SK-N-SH (cell line): ENCODE measurements around the gene NPHS1. TPM values are rescaled to one million over a fixed set of nuclear protein-coding genes. Genes with fewer than 3 reads are reported as not detected.

Source experiments
- CTCF ChIA-PET: fragments of 300-600, 350-600 bp; formaldehyde crosslinking; extraction: SDS; loops from one replicate; lab custom pipeline; 2021; lab: Yijun Ruan, JAX
- POLR2A ChIA-PET: fragments of 350-600 bp; sonication (Branson Sonifier 250); formaldehyde crosslinking; extraction: SDS; loops from one replicate; lab custom pipeline; 2020; ENCODE audit warnings: antibody characterized with exemption, inconsistent platforms; lab: Yijun Ruan, JAX
- DNase-seq: peaks from one replicate; pipeline ENCODE4 v3.0.0; 2012
- H2AFZ ChIP-seq: fragments of 200-600 bp; sonication (generic); 2 replicates; pipeline ENCODE4 v1.8.1; 2016; ENCODE audit warnings: antibody characterized with exemption, mild to moderate bottlenecking, low read depth
- H3F3A ChIP-seq: fragments of 200-600 bp; sonication (generic); replicated peaks from 2 replicates; pipeline ENCODE3; 2016; ENCODE audit warnings: antibody characterized with exemption, mild to moderate bottlenecking; ENCODE audit not compliant: insufficient read depth
- H3K27ac ChIP-seq, 2 experiments: fragments of 200-500 bp in 1 of 2; fragments of 200-600 bp in 1 of 2; sonication (Bioruptor generic) in 1 of 2; sonication (generic), shearing (Covaris generic) in 1 of 2; 2 replicates each; pipeline versions ENCODE4 v1.5.1 to v1.6.1; 2014 to 2016; ENCODE audit warnings: low read depth in 2 of 2, inconsistent platforms in 1 of 2, low read length in 1 of 2, mild to moderate bottlenecking in 1 of 2, mixed read lengths in 1 of 2
- H3K27me3 ChIP-seq: fragments of 200-600 bp; sonication (generic), shearing (Covaris generic); 2 replicates; pipeline ENCODE4 v1.6.1; 2016; ENCODE audit warnings: mixed run types; ENCODE audit not compliant: insufficient read depth
- H3K36me3 ChIP-seq, 2 experiments: fragments of 200-500 bp in 1 of 2; fragments of 200-600 bp in 1 of 2; sonication (Bioruptor generic) in 1 of 2; sonication (generic) in 1 of 2; replicated peaks in 1 of 2; 2 replicates each; pipeline versions ENCODE3 to v1.5.1; 2014 to 2016; ENCODE audit warnings: low read length in 1 of 2, mild to moderate bottlenecking in 1 of 2; ENCODE audit not compliant: insufficient read depth in 2 of 2, control insufficient read depth in 1 of 2
- H3K4me1 ChIP-seq, 2 experiments: fragments of 200-500 bp in 1 of 2; fragments of 200-600 bp in 1 of 2; sonication (Bioruptor generic) in 1 of 2; sonication (generic), shearing (Covaris generic) in 1 of 2; 2 replicates each; pipeline versions ENCODE4 v1.5.1 to v1.6.1; 2014 to 2016; ENCODE audit warnings: low read depth in 1 of 2, low read length in 1 of 2, mixed run types in 1 of 2; ENCODE audit not compliant: insufficient read depth in 2 of 2, control insufficient read depth in 1 of 2
- H3K4me2 ChIP-seq: fragments of 200-600 bp; sonication (generic), shearing (Covaris generic); 2 replicates; pipeline ENCODE4 v1.6.1; 2017; ENCODE audit warnings: mixed run types
- H3K4me3 ChIP-seq, 2 experiments: fragments of 200-500 bp in 1 of 2; fragments of 200-600 bp in 1 of 2; sonication (Bioruptor generic) in 1 of 2; sonication (generic), shearing (Covaris generic) in 1 of 2; 2 replicates each; pipeline versions ENCODE4 v1.5.1 to v1.8.1; 2014 to 2016; ENCODE audit warnings: low read depth in 2 of 2, inconsistent platforms in 1 of 2, low read length in 1 of 2, mild to moderate bottlenecking in 1 of 2, mixed read lengths in 1 of 2, moderate library complexity in 1 of 2
- H3K79me2 ChIP-seq: fragments of 200-600 bp; sonication (generic); 2 replicates; pipeline ENCODE4 v1.8.1; 2017; ENCODE audit warnings: mild to moderate bottlenecking; ENCODE audit not compliant: insufficient read depth
- H3K9ac ChIP-seq: fragments of 200-600 bp; sonication (generic); 2 replicates; pipeline ENCODE4 v1.6.1; 2017; ENCODE audit warnings: mixed run types
- H3K9me2 ChIP-seq: fragments of 200-600 bp; sonication (generic); 2 replicates; pipeline ENCODE4 v1.6.1; 2017; ENCODE audit warnings: mixed run types
- H3K9me3 ChIP-seq: fragments of 200-600 bp; sonication (generic); 2 replicates; pipeline ENCODE4 v1.6.1; 2017; ENCODE audit warnings: mixed run types, mild to moderate bottlenecking, moderate library complexity
- H4K20me1 ChIP-seq: fragments of 200-600 bp; sonication (generic); 2 replicates; pipeline ENCODE4 v1.6.1; 2017; ENCODE audit warnings: mild to moderate bottlenecking, mixed run types; ENCODE audit not compliant: insufficient read depth
- EZH2phosphoT487 ChIP-seq: fragments of 200-600 bp; sonication (generic); IDR thresholded peaks from 2 replicates; pipeline ENCODE4 v1.6.1; 2017; ENCODE audit warnings: low read depth, mixed run types, mild to moderate bottlenecking, antibody characterized with exemption, moderate library complexity, borderline replicate concordance
- FOSL2 ChIP-seq: IDR thresholded peaks from 2 replicates; pipeline ENCODE4 v1.4.0; 2012; ENCODE audit warnings: low read depth, mild to moderate bottlenecking, moderate library complexity, borderline replicate concordance
- MEF2A ChIP-seq: IDR thresholded peaks from 2 replicates; pipeline ENCODE4 v1.4.0; 2012; ENCODE audit warnings: low read depth, borderline replicate concordance
- NRF1 ChIP-seq: IDR thresholded peaks from 2 replicates; pipeline ENCODE4 v1.6.1; 2012; ENCODE audit warnings: low read depth, mild to moderate bottlenecking, low read length
- POLR2AphosphoS5 ChIP-seq: IDR thresholded peaks from 2 replicates; pipeline ENCODE4 v1.6.1; 2012; ENCODE audit warnings: low read depth, low read length
- RFX5 ChIP-seq: IDR thresholded peaks from 2 replicates; pipeline ENCODE4 v1.6.1; 2012; ENCODE audit warnings: mild to moderate bottlenecking, improper control_type of control experiment, low read length
- RXRA ChIP-seq: IDR thresholded peaks from 2 replicates; pipeline ENCODE4 v1.4.0; 2012; ENCODE audit warnings: low read depth, mild to moderate bottlenecking, borderline replicate concordance
- SIN3A ChIP-seq: IDR thresholded peaks from 2 replicates; pipeline ENCODE4 v1.6.1; 2012; ENCODE audit warnings: low read depth, mild to moderate bottlenecking, low read length, moderate library complexity, borderline replicate concordance
- SMC3 ChIP-seq: IDR thresholded peaks from 2 replicates; pipeline ENCODE4 v1.6.1; 2012; ENCODE audit warnings: low read depth, low read length, improper control_type of control experiment
- TEAD4 ChIP-seq: IDR thresholded peaks from 2 replicates; pipeline ENCODE4 v1.4.0; 2012; ENCODE audit warnings: mild to moderate bottlenecking, borderline replicate concordance; ENCODE audit not compliant: insufficient read depth
- USF2 ChIP-seq: fragments of 150-350 bp; IDR thresholded peaks from 2 replicates; pipeline ENCODE4 v1.6.1; 2017; ENCODE audit warnings: antibody characterized with exemption, low read length, low read depth, borderline replicate concordance
- WGBS: methylation state at CpG from one replicate; pipeline ENCODE4 v1.1.6; 2017; ENCODE audit warnings: low lambda C conversion rate; 5-methylcytosine and 5-hydroxymethylcytosine counted together
- polyA plus RNA-seq, 3 experiments: library from polyadenylated mRNA; depleted of rRNA; stranded (reverse); fragments of >200 nt; gene quantifications; 2 replicates each; pipeline ENCODE4 v1.2.3, GENCODE V29; 2012
- TF ChIP-seq, protein P1 (sequence below): fragments of 200-600 bp; sonication (generic); IDR thresholded peaks from 2 replicates; pipeline ENCODE4 v1.6.1; 2017; ENCODE audit warnings: antibody characterized with exemption, mild to moderate bottlenecking, moderate library complexity
- TF ChIP-seq, protein P2 (sequence below): IDR thresholded peaks from 2 replicates; pipeline ENCODE4 v1.4.0; 2012; ENCODE audit warnings: low read depth

Gene NPHS1
- polyA plus RNA-seq, 1 of the 3 experiments (the other 2 are of a cell fraction) = not detected

- TF ChIP-seq TEAD4 (no peak), SIN3A (no peak)
- TF ChIP-seq, protein P1, sequence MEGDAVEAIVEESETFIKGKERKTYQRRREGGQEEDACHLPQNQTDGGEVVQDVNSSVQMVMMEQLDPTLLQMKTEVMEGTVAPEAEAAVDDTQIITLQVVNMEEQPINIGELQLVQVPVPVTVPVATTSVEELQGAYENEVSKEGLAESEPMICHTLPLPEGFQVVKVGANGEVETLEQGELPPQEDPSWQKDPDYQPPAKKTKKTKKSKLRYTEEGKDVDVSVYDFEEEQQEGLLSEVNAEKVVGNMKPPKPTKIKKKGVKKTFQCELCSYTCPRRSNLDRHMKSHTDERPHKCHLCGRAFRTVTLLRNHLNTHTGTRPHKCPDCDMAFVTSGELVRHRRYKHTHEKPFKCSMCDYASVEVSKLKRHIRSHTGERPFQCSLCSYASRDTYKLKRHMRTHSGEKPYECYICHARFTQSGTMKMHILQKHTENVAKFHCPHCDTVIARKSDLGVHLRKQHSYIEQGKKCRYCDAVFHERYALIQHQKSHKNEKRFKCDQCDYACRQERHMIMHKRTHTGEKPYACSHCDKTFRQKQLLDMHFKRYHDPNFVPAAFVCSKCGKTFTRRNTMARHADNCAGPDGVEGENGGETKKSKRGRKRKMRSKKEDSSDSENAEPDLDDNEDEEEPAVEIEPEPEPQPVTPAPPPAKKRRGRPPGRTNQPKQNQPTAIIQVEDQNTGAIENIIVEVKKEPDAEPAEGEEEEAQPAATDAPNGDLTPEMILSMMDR = no peak
- TF ChIP-seq, all 33 proteins: peak for 0
These were observed 71.6 kb downstream of the NPHS1 start (continued) for GRCh38 chr19:35780717-35781116.

DNA sequence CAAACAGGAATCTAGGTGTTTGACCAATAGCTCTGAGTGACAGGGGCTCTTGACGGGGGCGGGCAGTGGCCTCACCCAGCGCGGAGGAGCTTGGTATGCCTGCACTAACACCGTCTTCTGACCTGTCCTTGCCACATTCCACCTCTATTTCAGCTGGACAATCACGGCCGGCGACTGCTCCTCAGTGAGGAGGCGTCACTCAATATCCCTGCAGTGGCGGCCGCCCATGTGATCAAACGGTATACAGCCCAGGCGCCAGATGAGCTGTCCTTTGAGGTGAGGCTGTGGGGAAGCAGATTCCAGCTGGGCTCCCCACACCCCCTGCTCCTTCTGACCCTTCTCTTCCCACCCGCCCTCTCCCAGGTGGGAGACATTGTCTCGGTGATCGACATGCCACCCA, 72.2 kb downstream of the NPHS1 start:
- ChIA-PET POLR2A (no interaction called here), CTCF (interaction anchor here (0.6 kb wide), 1 partner anchor 11 kb away, joined by 4 read pairs; no protein-coding TSS in a partner anchor)
- no peaks in the 10 kb centered on the region for H3K9me3 ChIP-seq
- H3K9me2 ChIP-seq = no peaks in the 10 kb centered on the region
- peaks cover 0 to 6% of the 10 kb centered on the region in 2 experiments for H3K36me3 ChIP-seq
- H2AFZ ChIP-seq = no peak overlapping the region
- peaks cover 0 to 9% of the 10 kb centered on the region in 2 experiments; a peak in 2 of 4 replicates for H3K4me1 ChIP-seq
- no peak overlapping the region for H3K27ac ChIP-seq
- H3K27me3 ChIP-seq = no peaks in the 10 kb centered on the region
- no peaks in the 10 kb centered on the region for H4K20me1 ChIP-seq
- no peak overlapping the region for H3K9ac ChIP-seq
- H3K4me2 ChIP-seq = no peak overlapping the region
- H3K79me2 ChIP-seq = peaks cover 13% of the 10 kb centered on the region; the same call in 1 of the 2 replicates
- H3F3A ChIP-seq = no peaks in the 10 kb centered on the region
- no peak for DNase-seq
- no peak for TF ChIP-seq RFX5
- H3K4me3 ChIP-seq = no peak overlapping the region
- 97% methylated on average over 14 of the region's 16 CpGs for WGBS

DNA sequence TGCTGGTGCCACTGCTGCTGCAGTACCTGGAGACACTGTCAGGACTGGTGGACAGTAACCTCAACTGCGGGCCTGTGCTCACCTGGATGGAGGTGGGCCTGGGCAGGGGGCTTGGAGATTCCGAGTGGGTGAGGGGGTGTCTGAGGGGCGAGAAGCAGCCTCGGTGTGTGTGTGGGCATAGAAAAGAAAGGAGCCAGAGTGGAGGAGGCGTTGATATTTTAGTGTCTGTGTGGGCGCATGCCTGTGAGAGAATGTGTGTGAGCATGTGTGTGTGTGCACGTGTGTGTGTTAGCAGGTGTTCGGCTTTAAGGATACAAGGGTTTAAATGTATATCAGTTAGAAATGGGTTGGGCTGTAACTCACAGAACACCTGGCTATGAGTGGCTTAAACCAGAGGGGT, 73.3 kb downstream of the NPHS1 start:
- Histone ChIP-seq H3K27ac (no peak overlapping the region), H2AFZ (no peak overlapping the region), H3K9me2 (no peaks in the 10 kb centered on the region), H3K9me3 (no peaks in the 10 kb centered on the region), H3K36me3 (peaks cover 0 to 6% of the 10 kb centered on the region in 2 experiments), H3K9ac (no peak overlapping the region), H4K20me1 (no peaks in the 10 kb centered on the region), H3F3A (peaks cover 4% of the 10 kb centered on the region), H3K79me2 (peaks cover 13% of the 10 kb centered on the region; the same call in 1 of the 2 replicates), H3K4me1 (peaks cover 0 to 12% of the 10 kb centered on the region in 2 experiments; a peak in 2 of 4 replicates), H3K27me3 (no peaks in the 10 kb centered on the region), H3K4me2 (no peak overlapping the region), H3K4me3 (no peak overlapping the region)
- DNase-seq = no peak
- 86% methylated on average over 8 of the region's 8 CpGs for WGBS
- CTCF ChIA-PET = no interaction called here
- TF ChIP-seq, protein P2, sequence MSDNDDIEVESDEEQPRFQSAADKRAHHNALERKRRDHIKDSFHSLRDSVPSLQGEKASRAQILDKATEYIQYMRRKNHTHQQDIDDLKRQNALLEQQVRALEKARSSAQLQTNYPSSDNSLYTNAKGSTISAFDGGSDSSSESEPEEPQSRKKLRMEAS = no peak
- TF ChIP-seq NRF1 (no peak), TEAD4 (no peak), USF2 (no peak), RXRA (no peak), MEF2A (no peak), SMC3 (no peak), FOSL2 (no peak), POLR2AphosphoS5 (no peak), EZH2phosphoT487 (no peak)
- TF ChIP-seq, protein P1 = no peak
- POLR2A ChIA-PET = no interaction called here
